H1 (cell line): Measurements from ENCODE around the gene ADCY9.

Experiments
- CTCF ChIP-seq, 3 experiments: IDR thresholded peaks; 1 replicate in 2 of 3; 2 replicates in 1 of 3; pipeline versions ENCODE4 v1.5.1 to v1.6.1; 2011; ENCODE audit warnings: low read length in 3 of 3, mild to moderate bottlenecking in 3 of 3, inconsistent platforms in 2 of 3, low read depth in 1 of 3, moderate library complexity in 1 of 3; ENCODE audit not compliant: insufficient read depth in 1 of 3; ENCODE audit errors: control extremely low read depth in 1 of 3
- JUN ChIP-seq: IDR thresholded peaks from 2 replicates; pipeline ENCODE4 v1.6.1; 2011; ENCODE audit warnings: low read depth, mild to moderate bottlenecking, improper control_type of control experiment, low read length
- MAFK ChIP-seq: IDR thresholded peaks from 2 replicates; pipeline ENCODE4 v1.6.1; 2012; ENCODE audit warnings: low read depth, mild to moderate bottlenecking, improper control_type of control experiment, low read length
- MAX ChIP-seq: IDR thresholded peaks from 2 replicates; pipeline ENCODE4 v1.6.1; 2012; ENCODE audit warnings: inconsistent platforms
- RAD21 ChIP-seq, 2 experiments: IDR thresholded peaks in 1 of 2; conservative IDR thresholded peaks in 1 of 2; 2 replicates each; pipeline ENCODE4 v1.6.1; 2011; ENCODE audit warnings: low read depth in 2 of 2, low read length in 2 of 2, improper control_type of control experiment in 1 of 2, inconsistent platforms in 1 of 2, mild to moderate bottlenecking in 1 of 2, moderate library complexity in 1 of 2

- no peak for TF ChIP-seq MAFK
- no peak for TF ChIP-seq RAD21 (IDR thresholded peaks at IDR 0.05 in 1 of 2, conservative IDR thresholded peaks at IDR 0.05 in 1 of 2; ENCODE audit: low read depth in 2 of 2, low read length in 2 of 2)
- TF ChIP-seq MAX: no peak
- TF ChIP-seq CTCF (IDR thresholded peaks at IDR 0.05; ENCODE audit: control extremely low read depth in 1 of 3, insufficient read depth in 1 of 3, low read depth in 1 of 3, low read length in 3 of 3): no peak
- no peak for TF ChIP-seq JUN
Observed at GRCh38 chr16:4111748-4112696, 4.2 kb downstream of the ADCY9 start.
